ENCODE results near the gene SLC41A1. TPM values are rescaled to one million over a fixed set of nuclear protein-coding genes. Genes with fewer than 3 reads are reported as not detected.

The SLC41A1 gene
- total RNA-seq, 1 donor from 2014 or later, result 50.8 TPM

- DNase-seq (ENCODE audit: extremely low read depth, low read depth, low spot score), result no peak
These were observed 20.5 kb downstream of the SLC41A1 start for GRCh38 chr1:205792481-205792881.

GRCh38 chr1:205791568-205792180 lies 21.3 kb downstream of the SLC41A1 start:
- no peak for DNase-seq (ENCODE audit: extremely low read depth, low read depth, low spot score)

GRCh38 chr1:205787287-205787916 lies 25.6 kb downstream of the SLC41A1 start:
- DNase-seq (ENCODE audit: extremely low read depth, low read depth, low spot score), result no peak

- DNase-seq (ENCODE audit: extremely low read depth, low read depth, low spot score), result no peak
These were observed 26.4 kb downstream of the SLC41A1 start for GRCh38 chr1:205786601-205787000.

- no peak for DNase-seq (ENCODE audit: extremely low read depth, low read depth, low spot score)
These were observed 27.6 kb downstream of the SLC41A1 start for GRCh38 chr1:205785446-205785845.

GRCh38 chr1:205783904-205784303 lies 29.1 kb downstream of the SLC41A1 start:
- DNase-seq (ENCODE audit: extremely low read depth, low read depth, low spot score), result no peak

GRCh38 chr1:205783433-205783795 lies 29.6 kb downstream of the SLC41A1 start:
- no peak for DNase-seq (ENCODE audit: extremely low read depth, low read depth, low spot score)

GRCh38 chr1:205782627-205783432 lies 30.2 kb downstream of the SLC41A1 start:
- DNase-seq (ENCODE audit: extremely low read depth, low read depth, low spot score), result no peak

GRCh38 chr1:205780335-205780734 lies 32.7 kb downstream of the SLC41A1 start:
- DNase-seq (ENCODE audit: extremely low read depth, low read depth, low spot score), result no peak

- no peak for DNase-seq (ENCODE audit: extremely low read depth, low read depth, low spot score)
These were observed 35.0 kb downstream of the SLC41A1 start for GRCh38 chr1:205777994-205778393.

- DNase-seq (ENCODE audit: extremely low read depth, low read depth, low spot score), result peak; percentile 54
These were observed 37.3 kb downstream of the SLC41A1 start for GRCh38 chr1:205775717-205776056.

- peak; percentile 64 for DNase-seq (ENCODE audit: extremely low read depth, low read depth, low spot score)
These were observed 37.8 kb downstream of the SLC41A1 start, which contains the start of gene RAB29 for GRCh38 chr1:205775015-205775716. RAB29 (minus strand) TSS chr1:205775482; CDS start chr1:205774956, 526 bp downstream.

GRCh38 chr1:205774198-205775014 lies 38.6 kb downstream of the SLC41A1 start:
- no peak for DNase-seq (ENCODE audit: extremely low read depth, low read depth, low spot score)

- no peak for DNase-seq (ENCODE audit: extremely low read depth, low read depth, low spot score)
These were observed 40.4 kb downstream of the SLC41A1 start for GRCh38 chr1:205772607-205773032.

GRCh38 chr1:205770618-205771017 lies 42.4 kb downstream of the SLC41A1 start:
- DNase-seq (ENCODE audit: extremely low read depth, low read depth, low spot score), result no peak

GRCh38 chr1:205769641-205770365 lies 43.2 kb downstream of the SLC41A1 start:
- no peak for DNase-seq (ENCODE audit: extremely low read depth, low read depth, low spot score)

GRCh38 chr1:205767248-205767647 lies 45.8 kb downstream of the SLC41A1 start:
- no peak for DNase-seq (ENCODE audit: extremely low read depth, low read depth, low spot score)

GRCh38 chr1:205766570-205766969 lies 46.4 kb downstream of the SLC41A1 start:
- no peak for DNase-seq (ENCODE audit: extremely low read depth, low read depth, low spot score)

GRCh38 chr1:205766038-205766437 lies 47.0 kb downstream of the SLC41A1 start:
- no peak for DNase-seq (ENCODE audit: extremely low read depth, low read depth, low spot score)

GRCh38 chr1:205764578-205764977 lies 48.4 kb downstream of the SLC41A1 start:
- DNase-seq (ENCODE audit: extremely low read depth, low read depth, low spot score), result no peak
